Measurements from ENCODE around the gene SLC9A3.
A peak's percentile ranks its signal among the peaks of the same experiment; 100 is the strongest.

The SLC9A3 gene

GRCh38 chr5:437281-437771 is 86.9 kb downstream of the SLC9A3 start:
- in situ Hi-C loops (cut with HindIII; ENCODE audit: low sequenced_read_pairs) = no loop called here
- no peak for TF ChIP-seq CTCF (IDR thresholded peaks at IDR 0.05; ENCODE audit: low read depth, low read length, missing control alignments)
- DNase-seq (ENCODE audit: low read depth) = no peak
- H3K4me3 ChIP-seq (ENCODE audit: low read depth, low read length) = no peak overlapping the region

- no peak overlapping the region for H3K4me3 ChIP-seq (ENCODE audit: low read depth, low read length)
- no peak for TF ChIP-seq CTCF (IDR thresholded peaks at IDR 0.05; ENCODE audit: low read depth, low read length, missing control alignments)
- in situ Hi-C loops (cut with HindIII; ENCODE audit: low sequenced_read_pairs) = no loop called here
- DNase-seq (ENCODE audit: low read depth) = no peak
Measured at GRCh38 chr5:436641-436975, 87.6 kb downstream of the SLC9A3 start.

GRCh38 chr5:435961-436640 is 88.1 kb downstream of the SLC9A3 start:
- in situ Hi-C loops (cut with HindIII; ENCODE audit: low sequenced_read_pairs) = no loop called here
- no peak overlapping the region for H3K4me3 ChIP-seq (ENCODE audit: low read depth, low read length)
- TF ChIP-seq CTCF (IDR thresholded peaks at IDR 0.05; ENCODE audit: low read depth, low read length, missing control alignments) = peak; percentile 58
- DNase-seq (ENCODE audit: low read depth) = no peak

- no peak for DNase-seq (ENCODE audit: low read depth)
- TF ChIP-seq CTCF (IDR thresholded peaks at IDR 0.05; ENCODE audit: low read depth, low read length, missing control alignments) = no peak
- no peak overlapping the region for H3K4me3 ChIP-seq (ENCODE audit: low read depth, low read length)
- in situ Hi-C loops (cut with HindIII; ENCODE audit: low sequenced_read_pairs) = no loop called here
Measured at GRCh38 chr5:435156-435790, 89.0 kb downstream of the SLC9A3 start.

- no peak for TF ChIP-seq CTCF (IDR thresholded peaks at IDR 0.05; ENCODE audit: low read depth, low read length, missing control alignments)
- DNase-seq (ENCODE audit: low read depth) = no peak
- H3K4me3 ChIP-seq (ENCODE audit: low read depth, low read length) = no peak overlapping the region
- in situ Hi-C loops (cut with HindIII; ENCODE audit: low sequenced_read_pairs) = no loop called here
Measured at GRCh38 chr5:434443-435146, 89.7 kb downstream of the SLC9A3 start.

- in situ Hi-C loops (cut with HindIII; ENCODE audit: low sequenced_read_pairs) = no loop called here
- no peak for TF ChIP-seq CTCF (IDR thresholded peaks at IDR 0.05; ENCODE audit: low read depth, low read length, missing control alignments)
- DNase-seq (ENCODE audit: low read depth) = no peak
- no peak overlapping the region for H3K4me3 ChIP-seq (ENCODE audit: low read depth, low read length)
Measured at GRCh38 chr5:433836-434235, 90.4 kb downstream of the SLC9A3 start.

Data from astrocyte of the cerebellum (primary cell).